IPS-20b (cell line): ENCODE measurements around the gene USP10.

Source experiments
- H3K27ac ChIP-seq: one replicate; pipeline ENCODE4 v1.5.1; 2013; ENCODE audit warnings: low read length
- H3K27me3 ChIP-seq: 2 replicates; pipeline ENCODE4 v1.6.1; 2013; ENCODE audit warnings: mild to moderate bottlenecking, low read length, inconsistent platforms; ENCODE audit not compliant: insufficient read depth
- H3K36me3 ChIP-seq: 2 replicates; pipeline ENCODE4 v1.6.1; 2013; ENCODE audit warnings: low read depth, mild to moderate bottlenecking, inconsistent platforms, low read length, moderate library complexity; ENCODE audit not compliant: insufficient read depth
- H3K4me1 ChIP-seq: 2 replicates; pipeline ENCODE4 v1.6.1; 2013; ENCODE audit warnings: mild to moderate bottlenecking, control low read depth, inconsistent platforms, low read length, moderate library complexity; ENCODE audit not compliant: insufficient read depth
- H3K4me3 ChIP-seq: 2 replicates; pipeline ENCODE4 v1.5.1; 2013; ENCODE audit warnings: mild to moderate bottlenecking, low read length, inconsistent platforms
- H3K9ac ChIP-seq: 2 replicates; pipeline ENCODE4 v1.6.1; 2013; ENCODE audit warnings: low read depth, mild to moderate bottlenecking, inconsistent platforms, low read length, moderate library complexity
- H3K9me3 ChIP-seq: 2 replicates; pipeline ENCODE4 v1.6.1; 2013; ENCODE audit warnings: mild to moderate bottlenecking, low read depth, low read length, inconsistent platforms; ENCODE audit not compliant: insufficient read depth

USP10 gene, protein sequence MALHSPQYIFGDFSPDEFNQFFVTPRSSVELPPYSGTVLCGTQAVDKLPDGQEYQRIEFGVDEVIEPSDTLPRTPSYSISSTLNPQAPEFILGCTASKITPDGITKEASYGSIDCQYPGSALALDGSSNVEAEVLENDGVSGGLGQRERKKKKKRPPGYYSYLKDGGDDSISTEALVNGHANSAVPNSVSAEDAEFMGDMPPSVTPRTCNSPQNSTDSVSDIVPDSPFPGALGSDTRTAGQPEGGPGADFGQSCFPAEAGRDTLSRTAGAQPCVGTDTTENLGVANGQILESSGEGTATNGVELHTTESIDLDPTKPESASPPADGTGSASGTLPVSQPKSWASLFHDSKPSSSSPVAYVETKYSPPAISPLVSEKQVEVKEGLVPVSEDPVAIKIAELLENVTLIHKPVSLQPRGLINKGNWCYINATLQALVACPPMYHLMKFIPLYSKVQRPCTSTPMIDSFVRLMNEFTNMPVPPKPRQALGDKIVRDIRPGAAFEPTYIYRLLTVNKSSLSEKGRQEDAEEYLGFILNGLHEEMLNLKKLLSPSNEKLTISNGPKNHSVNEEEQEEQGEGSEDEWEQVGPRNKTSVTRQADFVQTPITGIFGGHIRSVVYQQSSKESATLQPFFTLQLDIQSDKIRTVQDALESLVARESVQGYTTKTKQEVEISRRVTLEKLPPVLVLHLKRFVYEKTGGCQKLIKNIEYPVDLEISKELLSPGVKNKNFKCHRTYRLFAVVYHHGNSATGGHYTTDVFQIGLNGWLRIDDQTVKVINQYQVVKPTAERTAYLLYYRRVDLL

DNA sequence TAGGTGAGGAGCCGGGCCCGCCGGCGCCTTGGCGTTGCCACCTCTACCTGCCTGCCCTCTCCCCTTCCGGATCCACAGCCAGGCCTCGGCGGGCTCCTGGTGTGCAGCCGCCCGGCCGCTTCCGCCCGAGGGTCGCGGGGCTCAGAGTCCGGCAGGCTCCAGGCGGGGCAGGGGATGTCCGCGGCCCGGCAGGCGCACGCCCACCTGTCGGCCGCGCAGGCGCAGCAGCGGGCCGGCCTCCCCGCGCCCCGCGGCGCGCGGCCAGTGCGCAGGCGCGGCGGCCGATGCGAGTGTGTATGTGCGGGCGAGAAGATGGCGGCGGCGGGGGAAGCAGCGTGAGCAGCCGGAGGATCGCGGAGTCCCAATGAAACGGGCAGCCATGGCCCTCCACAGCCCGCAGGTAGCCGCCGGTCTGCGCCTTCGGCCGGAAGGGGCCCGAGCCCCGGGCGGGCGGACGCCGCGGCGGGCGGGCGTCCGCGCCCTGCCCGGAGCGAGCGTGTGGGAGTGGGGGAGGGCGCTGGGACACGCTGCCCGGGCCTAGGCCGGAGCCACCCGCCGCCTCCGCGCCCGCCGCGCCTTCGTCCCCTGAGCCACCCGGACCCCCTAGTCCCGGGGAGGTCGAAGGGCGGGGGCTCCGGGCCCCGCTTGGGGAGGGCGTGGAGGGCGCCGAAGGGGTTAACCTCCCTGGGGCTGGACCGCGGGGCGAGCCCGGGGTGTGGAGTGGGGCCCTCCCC lies at the start of gene USP10:
TSS of gene USP10 (plus strand) at position 289 of the 734 bp plus-strand sequence. CDS start at position 380, 91 bp downstream.
- Histone ChIP-seq H3K4me1 (peaks cover 10% of the 10 kb centered on the region; the same call in 1 of the 2 replicates), H3K9ac (peak within 1 kb of the TSS; percentile 90), H3K27me3 (no peaks in the 10 kb centered on the region), H3K27ac (peak within 1 kb of the TSS; percentile 54), H3K4me3 (peak within 1 kb of the TSS; percentile 89), H3K9me3 (no peaks in the 10 kb centered on the region), H3K36me3 (no peaks in the 10 kb centered on the region)

DNA sequence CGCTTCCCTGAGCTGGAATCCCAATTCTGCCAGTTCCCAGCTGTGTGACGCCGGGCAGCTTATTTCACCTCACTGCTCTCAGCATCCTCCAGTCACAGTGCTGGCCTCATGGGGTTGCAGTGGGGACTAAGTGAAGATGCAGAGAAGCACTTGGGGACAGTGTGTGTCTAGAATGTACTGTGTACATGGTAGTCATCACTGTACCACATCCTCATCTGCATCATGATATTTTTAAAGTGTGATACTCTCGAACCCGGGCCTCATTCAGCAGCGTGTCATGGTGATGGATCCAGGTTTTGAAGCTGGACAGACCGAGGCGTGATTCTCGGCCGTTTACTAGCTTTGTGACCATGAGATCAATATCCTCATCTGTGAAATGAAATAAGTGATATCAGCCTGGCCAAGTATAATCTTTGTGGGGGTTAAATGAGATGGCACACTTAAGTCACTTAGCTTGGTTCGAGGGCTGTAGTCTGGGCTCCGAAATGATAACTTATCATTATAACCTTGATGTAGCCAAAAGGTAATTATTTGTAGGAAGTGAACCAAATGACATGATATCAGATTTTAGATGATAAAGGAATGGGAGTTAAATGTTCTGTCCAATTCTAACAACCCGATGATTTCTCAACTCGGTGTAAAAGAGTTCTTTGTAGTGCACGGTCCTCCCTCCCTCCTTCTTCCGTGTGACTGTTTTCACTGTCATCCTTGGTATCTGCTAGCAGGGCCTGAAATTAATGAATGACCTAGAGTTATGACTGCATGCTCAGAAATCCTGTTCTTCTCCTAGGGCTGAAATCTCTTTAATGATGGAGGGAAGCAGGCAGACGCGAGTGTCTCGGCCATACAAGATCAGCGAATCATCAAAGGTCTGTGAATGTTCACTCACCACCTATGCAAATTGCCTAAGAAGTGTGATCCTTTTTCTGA lies 49.5 kb upstream of the USP10 start:
- H3K27me3 ChIP-seq: peaks cover 23% of the 10 kb centered on the region
- H3K9ac ChIP-seq: no peak overlapping the region
- H3K27ac ChIP-seq: no peak overlapping the region
- H3K9me3 ChIP-seq: no peaks in the 10 kb centered on the region
- H3K4me3 ChIP-seq: no peak overlapping the region
- H3K36me3 ChIP-seq: peaks cover 19% of the 10 kb centered on the region
- no peaks in the 10 kb centered on the region for H3K4me1 ChIP-seq

DNA sequence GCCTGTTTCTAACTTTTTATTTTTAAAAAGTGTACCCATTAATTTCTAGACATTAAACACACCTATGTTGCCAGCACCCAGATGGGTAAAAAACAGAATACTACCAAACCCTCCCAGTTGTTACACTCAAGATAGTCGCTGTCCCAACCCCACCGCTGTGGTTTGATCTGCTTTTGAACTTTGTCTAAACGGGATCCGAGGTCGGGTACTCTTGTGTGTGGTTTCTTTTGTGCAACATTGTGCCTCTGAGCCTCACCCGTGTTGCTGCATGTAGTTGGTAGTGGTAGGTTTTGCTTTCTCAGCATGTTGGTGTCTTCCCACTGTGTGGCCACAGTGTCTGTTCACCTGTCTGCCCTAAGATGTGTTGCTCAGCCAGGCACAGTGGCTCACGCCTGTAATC lies 47.2 kb upstream of the USP10 start:
- Histone ChIP-seq H3K4me3 (no peak overlapping the region), H3K4me1 (no peaks in the 10 kb centered on the region), H3K27ac (no peak overlapping the region), H3K27me3 (peaks cover 19% of the 10 kb centered on the region), H3K9ac (no peak overlapping the region), H3K9me3 (no peaks in the 10 kb centered on the region), H3K36me3 (peaks cover 28% of the 10 kb centered on the region)

DNA sequence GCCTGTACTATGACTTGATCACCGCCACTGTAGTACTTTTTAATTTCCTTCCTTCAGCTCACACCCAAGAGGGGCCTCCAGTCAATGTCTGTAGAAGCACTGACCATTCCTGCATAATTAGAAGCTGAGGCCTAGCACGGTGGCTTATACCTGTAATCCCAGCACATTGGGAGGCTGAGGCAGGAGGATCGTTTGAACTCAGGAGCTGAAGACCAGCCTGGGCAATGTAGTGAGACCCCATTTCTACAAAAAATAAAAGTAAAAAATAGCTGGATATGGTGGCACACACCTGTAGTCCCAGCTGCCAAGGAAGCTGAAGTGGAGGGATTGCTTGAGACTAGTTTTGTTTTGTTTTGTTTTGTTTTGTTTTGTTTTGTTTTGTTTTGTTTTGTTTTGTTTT lies 45.6 kb upstream of the USP10 start:
- Histone ChIP-seq H3K4me1 (no peaks in the 10 kb centered on the region), H3K27ac (no peak overlapping the region), H3K9ac (no peak overlapping the region), H3K4me3 (no peak overlapping the region), H3K27me3 (peaks cover 10% of the 10 kb centered on the region), H3K36me3 (peaks cover 42% of the 10 kb centered on the region), H3K9me3 (no peaks in the 10 kb centered on the region)

DNA sequence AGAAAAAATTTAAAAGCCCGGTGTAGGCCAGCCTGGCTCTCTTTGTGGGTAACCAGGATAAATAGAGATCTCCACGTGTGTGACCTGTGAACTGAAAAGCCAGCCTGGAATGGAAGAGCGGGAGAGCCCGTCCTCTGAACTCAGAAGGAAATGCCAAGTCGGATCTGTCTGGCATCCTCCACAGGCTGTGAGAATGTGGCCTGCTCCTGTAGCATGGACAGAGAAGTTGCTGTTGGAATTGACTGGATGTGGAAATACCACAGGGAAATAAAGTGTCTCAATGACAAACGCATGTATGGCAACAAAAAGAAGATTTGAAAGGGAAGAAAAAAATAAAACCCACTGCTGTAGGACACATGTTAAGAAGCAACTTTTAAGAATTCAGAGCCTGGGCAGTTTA lies 44.8 kb upstream of the USP10 start:
- Histone ChIP-seq H3K9me3 (no peaks in the 10 kb centered on the region), H3K9ac (no peak overlapping the region), H3K36me3 (peaks cover 49% of the 10 kb centered on the region), H3K27ac (no peak overlapping the region), H3K27me3 (0 out of 2 replicates have a peak, but pooled peaks cover 4% of the 10 kb centered on the region), H3K4me1 (no peaks in the 10 kb centered on the region), H3K4me3 (no peak overlapping the region)

DNA sequence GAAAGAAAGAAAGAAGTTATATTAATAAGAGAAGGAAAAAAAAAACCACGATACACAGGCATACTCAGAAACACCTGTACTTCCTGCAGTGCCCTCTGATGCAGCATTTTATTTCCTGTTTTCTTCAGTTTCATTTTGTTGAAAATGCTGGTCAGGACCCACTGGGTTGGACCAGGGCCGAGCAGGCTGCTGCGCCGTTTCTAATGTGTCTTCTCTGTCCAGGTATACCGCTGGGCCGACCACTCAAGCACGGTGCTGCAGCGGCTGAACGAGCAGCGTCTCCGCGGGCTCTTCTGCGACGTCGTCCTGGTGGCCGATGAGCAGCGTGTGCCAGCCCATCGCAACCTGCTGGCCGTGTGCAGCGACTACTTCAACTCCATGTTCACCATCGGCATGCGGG lies 43.2 kb upstream of the USP10 start:
- Histone ChIP-seq H3K4me1 (no peaks in the 10 kb centered on the region), H3K9me3 (no peaks in the 10 kb centered on the region), H3K9ac (no peak overlapping the region), H3K27me3 (no peaks in the 10 kb centered on the region), H3K36me3 (peaks cover 57% of the 10 kb centered on the region), H3K27ac (no peak overlapping the region), H3K4me3 (no peak overlapping the region)

DNA sequence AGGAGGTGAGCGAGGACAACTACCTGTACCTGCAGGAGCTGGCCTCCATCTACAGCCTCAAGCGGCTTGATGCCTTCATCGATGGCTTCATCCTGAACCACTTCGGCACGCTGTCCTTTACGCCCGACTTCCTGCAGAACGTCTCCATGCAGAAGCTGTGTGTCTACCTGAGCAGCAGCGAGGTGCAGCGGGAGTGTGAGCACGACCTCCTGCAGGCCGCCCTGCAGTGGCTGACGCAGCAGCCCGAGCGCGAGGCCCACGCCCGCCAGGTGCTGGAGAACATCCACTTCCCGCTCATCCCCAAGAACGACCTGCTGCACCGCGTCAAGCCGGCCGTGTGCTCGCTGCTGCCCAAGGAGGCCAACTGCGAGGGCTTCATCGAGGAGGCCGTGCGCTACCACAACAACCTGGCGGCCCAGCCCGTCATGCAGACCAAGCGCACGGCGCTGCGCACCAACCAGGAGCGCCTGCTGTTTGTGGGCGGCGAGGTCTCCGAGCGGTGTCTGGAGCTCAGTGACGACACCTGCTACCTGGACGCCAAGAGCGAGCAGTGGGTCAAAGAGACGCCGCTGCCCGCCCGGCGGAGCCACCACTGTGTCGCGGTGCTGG lies 42.5 kb upstream of the USP10 start:
- Histone ChIP-seq H3K27me3 (no peaks in the 10 kb centered on the region), H3K4me1 (no peaks in the 10 kb centered on the region), H3K9me3 (no peaks in the 10 kb centered on the region), H3K4me3 (no peak overlapping the region), H3K27ac (no peak overlapping the region), H3K9ac (no peak overlapping the region), H3K36me3 (peaks cover 62% of the 10 kb centered on the region)

DNA sequence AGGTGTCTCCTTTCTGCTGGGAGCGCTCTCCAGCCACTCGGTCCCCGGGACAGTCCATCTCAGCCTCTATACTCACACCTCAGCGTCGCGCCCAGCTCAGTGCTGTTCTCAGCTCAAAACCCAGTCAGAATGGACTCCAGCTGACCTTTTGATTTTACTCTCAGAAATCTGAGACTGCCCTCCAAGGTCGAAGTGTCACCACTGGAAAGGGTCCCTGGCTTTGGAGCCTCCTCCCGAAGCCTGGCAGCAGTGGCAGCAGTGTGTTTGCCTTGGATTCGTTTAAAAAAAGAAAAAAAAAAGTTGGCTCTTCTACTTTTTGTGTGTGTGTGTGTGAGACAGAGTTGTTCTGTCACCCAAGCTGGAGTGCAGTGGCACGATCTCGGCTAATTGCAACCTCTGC lies 41.1 kb upstream of the USP10 start:
- Histone ChIP-seq H3K9ac (no peak overlapping the region), H3K27ac (no peak overlapping the region), H3K36me3 (peaks cover 64% of the 10 kb centered on the region), H3K4me1 (no peaks in the 10 kb centered on the region), H3K27me3 (no peaks in the 10 kb centered on the region), H3K9me3 (no peaks in the 10 kb centered on the region), H3K4me3 (no peak overlapping the region)

DNA sequence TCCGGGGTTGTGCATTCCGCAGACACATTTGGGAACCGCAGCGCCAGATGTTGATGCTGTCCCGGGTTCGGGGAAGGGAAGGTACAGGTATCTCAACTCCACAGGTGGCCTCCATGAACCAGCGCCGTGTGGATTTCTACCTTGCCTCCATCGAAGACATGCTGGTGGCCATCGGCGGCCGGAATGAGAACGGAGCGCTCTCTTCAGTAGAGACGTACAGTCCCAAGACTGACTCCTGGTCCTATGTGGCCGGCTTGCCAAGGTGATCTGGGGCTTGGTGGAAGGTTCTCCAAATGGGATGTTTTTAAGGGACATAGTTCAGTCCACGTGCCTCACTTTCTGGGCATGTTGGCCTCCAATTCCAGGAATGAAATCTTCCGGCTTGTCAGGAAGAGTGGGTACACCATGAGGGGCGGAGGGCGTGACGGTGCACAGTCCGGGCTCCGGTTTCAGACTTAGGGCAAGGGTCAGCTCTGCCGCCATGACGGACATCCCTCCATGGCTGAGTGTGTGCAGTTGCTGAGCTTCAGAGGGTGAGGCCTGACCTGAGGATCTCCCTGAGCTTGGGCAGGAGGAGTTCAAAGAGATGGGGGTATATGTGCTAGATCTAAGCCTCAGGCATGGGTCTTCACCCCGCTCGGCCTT lies 40.0 kb upstream of the USP10 start:
- Histone ChIP-seq H3K9me3 (no peaks in the 10 kb centered on the region), H3K4me3 (no peak overlapping the region), H3K27me3 (no peaks in the 10 kb centered on the region), H3K36me3 (peaks cover 68% of the 10 kb centered on the region), H3K27ac (no peak overlapping the region), H3K9ac (no peak overlapping the region), H3K4me1 (no peaks in the 10 kb centered on the region)

DNA sequence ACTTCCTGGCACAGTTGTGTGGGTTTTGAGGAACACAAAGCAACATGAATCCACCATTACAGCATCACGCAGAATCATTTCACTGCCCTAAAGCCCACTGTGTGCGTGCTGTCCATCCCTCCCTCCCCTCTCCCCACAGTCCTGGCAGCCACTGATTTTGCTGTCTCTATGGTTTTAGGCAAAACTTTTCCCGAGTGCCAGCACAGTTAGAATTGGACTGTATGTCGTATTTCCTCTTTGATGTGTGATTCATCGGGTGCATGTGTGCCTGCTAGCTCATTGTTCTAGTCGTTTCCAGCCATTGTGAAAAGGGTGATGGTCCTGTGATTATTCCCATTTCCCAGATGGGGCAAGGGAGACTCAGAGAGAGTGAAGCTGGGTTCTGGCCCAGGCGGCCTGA lies 38.8 kb upstream of the USP10 start:
- no peak overlapping the region for H3K9ac ChIP-seq
- peaks cover 68% of the 10 kb centered on the region for H3K36me3 ChIP-seq
- H3K4me1 ChIP-seq: no peaks in the 10 kb centered on the region

More for the DNA sequence above, 38.8 kb upstream of the USP10 start:
- no peak overlapping the region for H3K4me3 ChIP-seq
- no peaks in the 10 kb centered on the region for H3K27me3 ChIP-seq
- no peak overlapping the region for H3K27ac ChIP-seq
- H3K9me3 ChIP-seq: no peaks in the 10 kb centered on the region
